Measurements from ENCODE around the gene ABHD2.
"Not testable (repeated sequence)": the region's sequence is repeated elsewhere in the genome, so short reads cannot be mapped to it uniquely, and the experiment has no call there.

Gene ABHD2

GRCh38 chr15:89122505-89123180 lies 34.4 kb downstream of the ABHD2 start:
- DNase-seq, result no peak

- no peak for DNase-seq
Measured at GRCh38 chr15:89123181-89123525, 34.9 kb downstream of the ABHD2 start.

- no peak for DNase-seq
Measured at GRCh38 chr15:89125088-89125826, 37.0 kb downstream of the ABHD2 start.

- DNase-seq, result no peak
Measured at GRCh38 chr15:89126009-89126408, 37.8 kb downstream of the ABHD2 start.

- DNase-seq, result peak; percentile 5
Measured at GRCh38 chr15:89127054-89127702, 38.9 kb downstream of the ABHD2 start.

- no peak for DNase-seq
Measured at GRCh38 chr15:89128320-89129122, 40.3 kb downstream of the ABHD2 start.

- peak; percentile 67 for DNase-seq
Measured at GRCh38 chr15:89129123-89129815, 41.0 kb downstream of the ABHD2 start.

GRCh38 chr15:89129816-89130134 lies 41.5 kb downstream of the ABHD2 start:
- no peak for DNase-seq

- DNase-seq, result no peak
Measured at GRCh38 chr15:89130201-89130600, 41.9 kb downstream of the ABHD2 start.

GRCh38 chr15:89131731-89132130 lies 43.5 kb downstream of the ABHD2 start:
- no peak for DNase-seq

- no peak for DNase-seq
Measured at GRCh38 chr15:89132611-89133507, 44.6 kb downstream of the ABHD2 start.

GRCh38 chr15:89135387-89136077 lies 47.3 kb downstream of the ABHD2 start:
- DNase-seq, result not testable (repeated sequence)

GRCh38 chr15:89136078-89136806 lies 48.0 kb downstream of the ABHD2 start:
- DNase-seq, result no peak

GRCh38 chr15:89136818-89137772 lies 48.8 kb downstream of the ABHD2 start:
- no peak for DNase-seq

- DNase-seq, result no peak
Measured at GRCh38 chr15:89137926-89138325, 49.7 kb downstream of the ABHD2 start.

GRCh38 chr15:89138999-89139612 lies 50.9 kb downstream of the ABHD2 start:
- DNase-seq, result no peak

GRCh38 chr15:89139613-89140499 lies 51.6 kb downstream of the ABHD2 start:
- no peak for DNase-seq

GRCh38 chr15:89140595-89140994 lies 52.3 kb downstream of the ABHD2 start:
- DNase-seq, result no peak

All from stimulated activated CD4-positive, alpha-beta T cell treated with anti-CD3 and anti-CD28 coated beads, Interleukin-4, amount 100 ng/mL, for 1 hour (primary cell).